EH (cell line): Measurements from ENCODE around the gene GPC6.
"Not testable (repeated sequence)": the region's sequence is repeated elsewhere in the genome, so short reads cannot be mapped to it uniquely, and the experiment has no call there.

Experiments
- DNase-seq: peaks from one replicate; pipeline ENCODE4 v3.0.0-alpha.2; 2015; ENCODE audit warnings: low read depth

The GPC6 gene

DNA sequence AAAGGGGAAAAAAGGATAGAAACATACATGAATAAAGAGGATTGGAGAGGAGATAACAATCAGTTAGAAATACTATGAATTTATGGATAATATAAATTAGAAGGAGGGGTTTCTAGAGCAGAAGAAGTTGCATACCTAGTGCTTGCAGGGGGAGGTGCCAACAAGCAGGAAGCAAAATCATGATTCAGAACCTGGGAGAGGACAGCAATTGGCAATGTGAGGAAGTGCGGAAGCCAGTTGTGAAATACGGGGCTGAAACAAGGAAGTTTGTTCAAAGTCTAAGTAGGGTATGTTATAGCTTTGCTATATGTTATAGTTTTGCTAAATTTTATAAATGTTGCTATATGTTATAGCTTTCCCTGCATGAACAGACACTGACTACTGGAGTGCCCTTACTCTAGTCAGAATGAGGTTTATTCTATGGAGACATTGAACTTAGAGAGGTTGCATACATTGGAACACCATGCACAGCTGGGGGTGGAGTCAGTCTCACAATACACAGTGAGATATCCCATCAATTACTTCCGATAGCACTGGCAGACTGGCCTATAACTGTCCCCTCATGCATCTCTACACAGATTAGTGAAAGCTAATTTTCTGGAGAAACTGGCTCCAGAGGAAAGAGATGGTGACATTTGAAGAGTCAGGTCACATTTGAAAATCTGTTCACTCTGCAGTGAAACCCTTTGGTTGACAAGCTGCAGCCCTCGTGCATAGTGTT is 92.1 kb downstream of the GPC6 start:
- DNase-seq = no peak

DNA sequence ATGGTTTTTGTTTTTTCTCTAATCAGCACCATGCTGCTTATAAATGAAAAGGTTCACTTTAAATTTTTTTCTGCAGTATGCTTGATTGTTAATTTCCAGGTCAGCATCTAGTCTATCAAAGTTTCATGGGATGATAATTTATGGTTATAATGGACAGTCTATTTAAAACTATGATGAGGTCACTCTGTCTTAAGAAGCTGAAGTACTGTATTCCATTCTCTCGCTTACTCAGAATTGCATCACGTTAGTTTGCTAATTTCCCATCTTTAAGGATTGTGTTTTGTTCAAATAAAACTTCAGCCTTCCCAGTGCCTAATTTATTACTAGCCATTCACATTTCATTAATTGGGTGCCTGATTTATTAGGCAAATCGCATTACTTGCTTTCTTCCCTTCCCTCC is 94.3 kb downstream of the GPC6 start:
- DNase-seq = no peak

DNA sequence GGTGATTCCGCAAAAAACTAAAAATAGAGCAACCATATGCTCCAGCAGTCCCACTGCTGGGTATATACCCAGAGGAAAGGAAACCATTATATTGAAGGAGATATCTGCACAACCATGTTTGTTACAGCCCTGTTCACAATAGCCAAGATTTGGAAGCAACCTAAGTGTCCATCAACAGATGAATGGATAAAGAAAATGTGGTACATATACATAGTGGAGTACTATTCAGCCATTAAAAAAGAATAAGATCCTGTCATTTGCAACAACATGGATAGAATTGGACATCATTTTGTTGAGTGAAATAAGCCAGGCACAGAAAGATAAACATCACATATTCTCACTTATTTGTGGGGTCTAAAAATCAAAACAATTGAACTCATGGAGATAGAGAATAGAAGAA is 97.3 kb downstream of the GPC6 start:
- not testable (repeated sequence) for DNase-seq

DNA sequence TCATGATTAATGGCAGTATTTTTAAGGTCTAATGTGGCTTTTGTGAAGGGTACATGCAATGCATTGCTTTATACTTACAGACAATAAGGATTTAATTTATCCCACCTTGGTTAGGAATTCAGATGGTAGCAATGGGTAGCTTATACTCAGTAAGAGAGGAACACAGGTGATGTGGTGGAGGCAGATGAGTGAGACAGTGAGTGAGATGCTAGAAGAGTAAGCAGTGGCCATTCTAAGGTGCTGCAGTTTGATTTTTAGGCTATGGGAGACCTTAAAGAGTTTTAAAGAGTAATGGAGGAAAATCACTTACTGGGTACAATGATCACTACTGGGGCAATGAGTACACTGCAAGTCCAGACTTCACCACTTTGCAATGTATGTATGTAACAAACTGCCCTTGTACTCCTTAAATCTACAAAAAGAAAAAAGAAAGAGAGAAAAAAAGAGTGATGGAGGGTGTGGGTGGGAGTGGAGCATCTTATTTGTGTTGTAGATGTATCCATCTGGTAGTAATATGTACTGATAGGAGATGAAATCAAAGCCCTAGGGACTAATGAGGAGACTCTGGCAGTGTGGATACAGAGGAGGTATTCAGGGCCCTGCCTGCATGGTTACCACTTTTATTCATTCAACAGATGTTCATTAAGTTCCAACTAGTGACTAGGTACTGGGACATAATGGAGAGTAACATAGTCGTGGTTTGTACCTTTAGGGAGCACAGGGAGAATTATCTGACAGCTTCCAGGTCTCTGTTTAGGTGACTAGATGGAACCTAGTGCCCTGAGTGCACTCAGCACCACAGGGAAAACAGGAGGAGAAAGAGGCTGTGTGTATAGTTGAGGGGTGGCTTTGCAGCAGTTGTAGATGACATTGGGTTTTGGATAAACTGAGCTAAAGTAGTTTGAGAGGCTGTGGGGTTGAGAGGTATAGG is 99.0 kb downstream of the GPC6 start:
- DNase-seq = no peak

DNA sequence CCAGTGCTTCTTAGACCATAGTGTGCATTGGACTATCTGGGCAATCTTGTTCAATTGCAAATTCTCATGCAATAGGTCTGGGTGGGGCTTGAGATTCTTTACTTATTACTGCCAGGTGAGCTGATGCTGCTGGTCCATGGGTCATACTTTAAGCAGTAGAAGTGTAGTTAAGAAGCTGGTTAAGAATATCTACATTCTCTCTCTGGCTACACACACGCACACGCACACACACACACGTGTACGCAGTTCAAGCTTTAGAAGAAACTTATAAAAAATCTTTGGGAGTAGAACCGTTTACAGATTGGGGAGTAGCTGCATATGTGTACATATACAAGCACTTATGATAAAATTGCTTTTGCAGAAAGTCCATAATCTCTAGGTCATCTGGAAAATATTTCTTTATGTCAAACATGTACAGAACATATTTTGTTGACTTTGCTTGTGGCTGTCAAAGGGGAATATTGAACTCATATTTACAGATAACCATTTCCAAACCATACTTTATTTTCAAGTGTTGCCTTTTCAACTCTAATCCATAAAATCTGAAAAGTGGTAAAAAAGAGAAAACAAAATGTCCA is 99.7 kb downstream of the GPC6 start:
- no peak for DNase-seq

DNA sequence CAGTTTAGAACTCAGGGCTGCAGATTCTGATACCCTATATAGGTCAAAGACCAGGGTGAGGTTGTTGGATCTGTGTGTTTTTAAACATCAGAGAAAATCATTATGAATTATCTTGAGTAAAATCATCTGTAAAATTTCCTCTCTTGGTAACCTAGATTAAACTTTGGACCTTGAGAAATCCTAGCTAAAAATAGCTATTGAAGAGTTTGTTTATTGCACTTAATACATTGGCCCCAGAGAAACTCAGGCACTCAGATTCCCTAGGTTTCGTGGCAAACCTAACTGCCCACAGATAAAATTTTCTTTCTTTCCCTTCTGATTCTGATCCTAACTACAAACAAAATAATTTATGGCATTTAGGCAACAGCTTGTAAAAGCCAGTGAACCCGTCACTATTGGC is 102.3 kb downstream of the GPC6 start:
- no peak for DNase-seq

DNA sequence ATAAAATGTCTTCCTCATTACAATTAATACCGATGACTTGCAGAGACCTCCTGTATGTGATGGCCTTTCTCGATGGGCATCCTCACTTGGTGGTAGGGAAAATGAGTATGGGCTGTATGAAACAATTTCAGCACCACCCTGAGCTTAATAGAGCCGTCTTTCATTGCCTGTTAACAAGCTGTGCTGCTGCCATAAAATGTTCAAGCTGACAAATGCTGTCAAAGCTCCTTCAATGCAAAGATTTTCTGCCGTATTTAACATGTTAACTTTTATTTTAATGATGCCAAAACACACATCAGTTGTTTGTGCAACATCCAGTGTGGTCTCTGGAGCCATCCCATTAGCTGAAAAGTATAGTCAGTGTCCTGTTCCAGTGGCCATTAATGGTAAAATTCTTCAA is 110.1 kb downstream of the GPC6 start:
- DNase-seq = no peak

DNA sequence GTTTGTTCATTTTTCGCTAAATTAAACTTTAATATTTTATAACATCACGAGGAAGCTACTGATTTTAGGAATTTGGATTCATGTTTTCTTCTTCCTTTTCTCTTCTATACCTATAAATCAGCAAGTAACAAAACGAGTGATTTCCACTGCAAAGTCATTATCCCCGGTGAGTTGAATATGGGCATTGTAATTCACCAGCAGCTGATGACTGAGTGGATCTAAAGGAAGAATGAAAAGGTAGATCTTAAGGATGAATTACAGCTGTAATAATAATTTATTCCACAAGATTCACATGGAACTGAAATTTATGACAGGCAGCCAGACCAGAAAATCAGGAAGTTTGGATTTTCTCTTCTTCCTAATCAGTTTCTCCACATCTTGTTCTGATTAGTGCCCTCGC is 111.4 kb downstream of the GPC6 start:
- DNase-seq = no peak

DNA sequence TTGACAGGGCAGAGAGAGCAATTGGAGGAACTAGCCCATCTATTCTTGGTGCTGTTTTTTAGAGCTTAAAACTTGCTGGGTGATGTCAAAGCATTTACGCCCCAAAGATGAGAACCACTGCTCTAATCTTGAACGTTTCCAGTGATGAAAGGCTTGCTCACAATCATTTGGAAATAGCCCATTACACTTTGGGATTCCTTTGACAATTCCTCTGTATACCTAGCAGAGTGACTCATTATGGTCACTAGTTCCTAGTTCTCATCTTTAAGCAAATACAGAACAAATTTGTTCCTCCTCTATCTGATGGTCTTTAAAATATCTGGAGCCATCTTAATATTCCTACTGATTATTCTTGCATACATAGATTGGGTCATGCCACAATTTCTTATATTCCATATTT is 112.3 kb downstream of the GPC6 start:
- no peak for DNase-seq

DNA sequence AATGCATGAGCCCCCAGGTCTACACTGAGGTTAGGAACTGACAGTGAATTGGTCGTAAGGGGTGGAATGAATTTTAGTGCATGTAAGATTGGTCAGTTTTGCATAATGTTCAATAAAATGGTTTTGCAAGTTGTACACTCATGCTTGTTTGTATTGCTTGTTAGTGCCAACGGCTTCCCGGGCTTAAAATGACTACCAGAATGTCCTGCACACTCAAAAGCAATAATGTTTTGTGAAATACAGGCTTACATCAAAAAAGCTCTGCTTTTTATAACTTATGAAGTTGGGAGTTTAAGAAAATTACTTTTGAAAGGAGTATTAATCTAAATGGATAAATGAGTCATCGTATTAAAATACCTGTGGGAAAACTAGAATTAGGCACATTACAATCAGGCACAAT is 112.9 kb downstream of the GPC6 start:
- no peak for DNase-seq

DNA sequence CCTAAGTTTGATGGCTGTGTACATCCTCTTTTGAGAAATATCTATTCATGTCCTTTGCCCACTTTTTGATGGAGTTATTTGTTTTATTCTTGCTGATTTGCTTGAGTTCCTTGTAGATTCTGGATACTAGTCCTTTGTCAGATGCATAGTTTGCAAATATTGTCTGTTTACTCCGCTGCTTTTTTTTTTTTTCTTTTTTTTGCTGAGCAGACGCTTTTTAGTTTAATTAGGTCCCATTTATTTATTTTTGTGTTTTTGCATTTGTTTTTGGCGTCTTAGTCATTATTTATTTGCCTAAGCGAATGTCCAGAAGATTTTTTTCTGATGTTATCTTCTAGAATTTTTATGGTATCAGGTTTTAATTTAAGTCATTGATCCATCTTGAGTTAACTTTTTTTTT is 114.9 kb downstream of the GPC6 start:
- no peak for DNase-seq

DNA sequence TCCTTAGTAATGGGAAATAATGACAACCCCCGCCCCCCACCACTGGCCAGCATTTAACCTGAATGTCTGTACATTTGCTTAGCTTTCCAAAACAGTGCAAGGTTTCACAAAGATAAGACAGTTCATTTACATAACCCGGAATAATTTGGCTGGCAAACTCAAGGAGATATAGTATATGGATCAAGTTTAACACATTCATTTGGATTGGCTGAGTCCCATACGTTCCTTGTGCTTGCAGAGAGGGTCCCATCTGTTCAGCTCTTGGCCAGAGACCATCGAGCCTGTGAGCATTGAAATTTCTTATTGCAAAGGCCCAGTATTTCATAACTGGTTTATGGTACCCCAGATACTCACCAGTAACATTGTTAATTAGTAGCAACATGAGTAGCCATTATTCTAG is 116.5 kb downstream of the GPC6 start:
- no peak for DNase-seq

DNA sequence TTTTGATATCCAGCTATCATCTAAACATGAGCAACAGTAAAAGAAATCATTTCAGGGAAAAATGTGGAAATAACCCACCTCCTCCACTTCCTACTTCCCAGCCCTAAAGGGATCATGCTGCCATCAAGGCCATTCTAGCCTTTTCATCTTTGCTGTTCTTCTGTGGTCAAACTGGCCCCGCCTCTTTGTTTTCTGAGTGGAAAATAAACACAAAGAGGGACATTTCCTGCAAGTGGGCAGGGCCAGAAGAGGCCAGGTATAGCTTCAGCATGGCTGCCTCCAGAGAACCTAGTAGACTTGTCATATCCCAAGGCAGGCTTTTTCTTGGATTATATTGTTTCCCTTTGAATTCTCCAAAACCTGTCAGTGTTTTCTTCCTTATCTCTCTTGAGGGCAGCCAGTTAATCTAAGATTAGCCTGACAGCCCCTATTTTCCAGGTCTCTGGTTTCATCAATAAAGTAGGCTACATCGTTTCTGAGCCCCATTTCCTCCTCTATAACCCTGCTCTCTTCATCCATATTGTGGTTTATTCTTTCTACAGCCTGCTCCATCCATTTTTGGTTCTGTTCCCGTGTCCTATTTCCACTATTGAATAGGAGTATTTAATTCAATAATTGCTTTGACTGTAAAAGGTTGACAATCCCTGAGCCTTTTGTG is 117.6 kb downstream of the GPC6 start:
- DNase-seq = no peak

DNA sequence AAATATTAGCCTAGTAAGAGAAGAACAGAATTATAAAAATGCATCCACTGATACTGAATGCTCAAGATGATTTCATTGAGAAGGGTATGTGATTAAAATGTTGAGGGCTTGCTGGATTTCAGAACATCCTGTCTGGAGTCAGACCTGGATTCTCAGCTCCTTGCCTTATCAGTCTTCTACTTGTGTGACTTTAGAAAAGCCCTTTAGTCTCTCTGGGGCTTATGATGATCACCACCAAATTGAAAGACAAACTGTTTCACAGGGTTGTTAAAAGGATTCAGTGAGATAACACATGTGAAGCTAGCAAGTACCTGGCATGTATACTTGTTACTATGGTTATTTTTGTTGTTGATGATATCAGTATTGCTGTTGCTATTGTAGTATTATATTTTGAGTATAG is 118.4 kb downstream of the GPC6 start:
- no peak for DNase-seq

DNA sequence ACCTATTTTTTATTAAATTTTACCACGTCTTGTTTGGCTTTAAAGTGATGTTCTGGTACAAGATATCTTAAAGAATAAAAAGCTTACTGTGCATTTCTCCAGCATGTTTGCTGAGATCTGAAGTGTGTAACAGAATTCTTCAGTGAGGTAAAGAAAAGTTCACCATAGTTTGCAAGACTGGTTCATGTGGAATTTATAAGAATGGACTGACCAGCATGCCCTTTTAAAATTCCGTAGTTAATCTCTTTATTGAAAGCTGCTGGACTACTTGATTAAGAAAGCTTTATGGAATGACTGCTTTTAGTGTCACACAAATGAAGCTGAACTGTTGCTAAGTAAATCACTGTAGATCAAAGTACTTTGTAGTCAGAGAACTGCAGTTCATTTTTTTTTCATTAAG is 119.2 kb downstream of the GPC6 start:
- peak; percentile 21 for DNase-seq

DNA sequence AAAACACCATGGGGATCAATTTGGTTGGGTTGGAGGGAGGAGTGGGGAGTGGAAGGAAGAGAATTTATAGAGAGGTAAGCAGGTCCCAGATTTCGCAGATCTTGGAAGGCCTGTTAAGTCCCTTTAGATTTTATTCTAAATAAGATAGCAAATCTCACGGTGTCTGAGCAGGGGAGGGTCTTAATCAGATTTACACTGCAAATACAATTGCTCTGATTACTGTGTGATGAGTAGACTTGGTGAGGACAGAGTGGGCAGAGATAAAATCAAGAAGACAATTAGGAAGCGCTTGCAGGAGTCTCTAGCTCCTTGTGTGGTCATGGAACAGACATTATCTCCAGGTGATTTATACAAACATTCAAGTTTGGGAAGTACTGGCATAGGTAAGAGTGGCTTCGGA is 126.0 kb downstream of the GPC6 start:
- no peak for DNase-seq

DNA sequence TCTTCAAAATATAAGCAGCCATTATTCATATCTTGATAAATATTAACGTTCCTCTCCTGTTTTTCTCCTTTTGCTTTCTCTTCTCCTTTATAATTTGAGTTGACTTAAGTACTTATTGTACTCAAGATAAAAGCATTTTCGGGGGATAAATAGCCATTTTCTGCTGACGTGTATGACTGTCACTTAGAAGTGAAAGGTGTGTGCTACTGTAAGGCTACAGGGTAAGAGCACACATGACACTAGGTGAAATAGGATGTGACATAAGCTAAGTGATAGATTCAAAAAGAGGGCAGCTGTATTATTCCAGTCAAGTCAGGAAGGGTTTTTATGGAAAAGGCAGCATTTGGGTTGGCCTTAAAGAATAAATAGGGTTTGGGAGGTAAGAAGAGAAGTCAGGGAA is 128.5 kb downstream of the GPC6 start:
- DNase-seq = no peak

DNA sequence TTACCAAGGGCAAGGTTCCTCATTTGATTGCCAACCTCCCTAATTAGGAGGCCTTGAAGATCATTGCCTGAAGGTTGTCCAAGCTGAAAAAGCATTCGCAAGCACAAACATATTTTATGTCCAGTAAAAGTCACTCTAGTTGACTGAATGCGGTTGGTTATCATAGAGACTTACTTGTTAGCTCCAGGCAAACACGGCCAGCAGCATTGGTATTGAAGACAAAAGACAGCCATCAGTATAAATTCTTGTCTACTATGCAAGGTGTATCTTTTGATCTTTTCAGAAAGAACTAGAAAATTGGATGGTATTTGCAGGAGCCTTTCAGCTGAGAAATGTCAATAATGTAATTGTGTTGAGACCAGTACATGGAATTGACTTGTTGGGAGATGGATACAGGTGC is 129.9 kb downstream of the GPC6 start:
- no peak for DNase-seq

DNA sequence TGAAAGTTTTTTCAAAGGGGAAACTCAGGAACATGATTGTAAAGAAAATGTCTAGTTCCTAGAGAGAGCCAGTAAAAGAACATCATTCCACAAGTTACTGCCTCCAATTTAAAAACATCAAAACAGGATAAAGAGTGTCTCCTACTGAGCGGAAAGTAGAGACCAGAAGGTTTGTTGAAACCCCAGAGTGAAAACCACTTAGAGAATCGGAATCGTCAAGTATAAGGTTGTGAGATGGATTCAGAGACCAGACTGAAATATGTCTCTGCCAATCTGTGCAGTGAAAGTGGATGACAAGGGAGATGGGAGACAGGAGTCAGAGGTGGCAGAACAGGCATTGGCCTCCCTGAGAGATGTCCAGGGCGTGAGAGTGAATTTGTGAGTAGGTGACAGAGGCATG is 133.4 kb downstream of the GPC6 start:
- DNase-seq = no peak

DNA sequence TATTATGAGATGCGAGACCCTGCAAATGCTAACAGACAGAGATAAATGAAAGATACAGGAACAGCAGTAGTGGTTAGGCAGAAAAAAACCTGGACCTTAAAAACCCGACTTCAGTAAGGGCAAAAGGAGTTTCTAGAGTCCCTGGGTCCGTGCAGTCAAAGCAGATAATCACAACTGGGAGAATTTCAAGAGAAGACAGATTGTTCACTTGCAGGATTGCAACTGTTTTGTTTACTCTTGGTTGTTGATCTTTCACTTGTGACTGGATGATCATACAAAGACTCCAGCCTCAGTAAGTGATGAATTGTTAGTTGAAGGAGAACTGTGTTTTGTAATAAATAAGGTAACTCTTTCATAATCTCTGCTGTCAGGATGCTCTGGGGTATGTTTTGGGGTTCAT is 135.1 kb downstream of the GPC6 start:
- DNase-seq = no peak

DNA sequence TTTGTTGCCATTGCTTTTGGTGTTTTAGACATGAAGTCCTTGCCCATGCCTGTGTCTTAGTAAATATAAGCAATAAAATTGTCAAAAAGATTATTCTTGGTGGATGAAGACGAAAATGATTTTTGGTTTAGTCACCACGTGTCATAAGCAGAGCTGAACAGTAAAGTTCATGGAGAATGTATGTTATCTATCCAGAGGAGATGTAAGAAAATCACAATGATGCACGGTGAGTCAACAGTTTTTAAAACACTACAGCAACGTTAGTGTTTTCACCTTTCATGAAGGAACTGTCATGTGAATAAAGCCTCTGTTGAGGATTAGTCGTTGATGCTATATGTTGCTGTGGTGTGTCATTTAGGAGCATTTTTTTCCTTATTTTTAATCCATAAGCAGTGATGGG is 137.6 kb downstream of the GPC6 start:
- DNase-seq = peak; percentile 1

DNA sequence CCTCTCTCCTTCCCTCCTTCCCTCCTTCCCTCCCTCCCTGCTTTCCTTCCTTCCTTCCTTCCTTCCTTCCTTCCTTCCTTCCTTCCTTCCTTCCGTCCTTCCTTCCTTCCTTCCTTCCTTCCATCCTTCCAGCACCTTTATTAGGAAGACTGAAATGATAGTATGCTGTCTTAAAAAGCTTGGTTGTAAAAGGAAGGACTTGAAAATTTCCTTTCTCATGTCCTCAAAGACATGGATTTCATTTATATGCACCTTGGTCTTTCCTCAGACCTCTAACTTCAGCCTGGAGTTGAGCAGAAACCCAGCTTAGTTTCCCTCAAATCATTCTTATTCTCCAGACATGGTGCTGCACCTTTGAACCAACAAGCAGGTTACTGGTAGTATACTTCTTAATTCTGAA is 141.7 kb downstream of the GPC6 start:
- no peak for DNase-seq

DNA sequence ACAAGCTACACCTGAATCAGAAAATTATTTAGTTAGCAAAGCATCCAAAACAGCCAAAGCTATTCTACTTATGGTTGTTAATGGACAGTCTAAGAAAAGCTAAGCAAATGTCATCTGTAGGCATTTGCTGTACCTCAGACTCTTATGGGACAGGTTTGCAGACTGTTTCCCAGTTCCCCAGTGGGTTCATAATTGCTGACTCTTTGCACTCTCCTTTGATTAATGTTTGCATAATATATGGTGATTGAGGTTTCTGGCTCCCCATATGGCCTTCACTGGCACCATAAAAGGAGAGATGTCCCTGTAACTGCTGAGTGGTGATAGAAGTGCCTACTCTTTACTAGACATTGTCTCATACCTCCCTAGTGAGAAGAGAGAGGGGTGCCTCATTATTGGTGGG is 142.1 kb downstream of the GPC6 start:
- no peak for DNase-seq
